ENCODE measurements around the gene LMF1.

- TF ChIP-seq POLR2A (IDR thresholded peaks at IDR 0.05) (no peak), CTCF (IDR thresholded peaks at IDR 0.05) (no peak)
Measured at GRCh38 chr16:982145-983043, 11.6 kb upstream of the LMF1 start.
